AG04449 (cell line): ENCODE results near the gene TANC1.

Experiments
- CTCF ChIA-PET: fragments of 350-600 bp; formaldehyde crosslinking; extraction: SDS; loops from one replicate; lab custom pipeline; 2021; ENCODE audit warnings: antibody characterized with exemption; lab: Yijun Ruan, JAX
- POLR2A ChIA-PET: fragments of 400-600, 350-600 bp; formaldehyde crosslinking; extraction: SDS; loops from one replicate; lab custom pipeline; 2020; ENCODE audit warnings: antibody characterized with exemption, inconsistent platforms; lab: Yijun Ruan, JAX
- DNase-seq: peaks from one replicate; pipeline ENCODE4 v3.0.0-alpha.2; 2010; ENCODE audit warnings: low read depth, low spot score
- H3K4me3 ChIP-seq: 2 replicates; pipeline ENCODE4 v1.5.1; 2011; ENCODE audit warnings: low read depth, mild to moderate bottlenecking, control low read depth, low read length
- CTCF ChIP-seq: IDR thresholded peaks from one replicate; pipeline ENCODE4 v1.5.1; 2011; ENCODE audit warnings: mild to moderate bottlenecking, moderate library complexity, low read length, control low read depth, inconsistent platforms; ENCODE audit not compliant: insufficient read depth; ENCODE audit errors: missing control alignments

Gene TANC1

GRCh38 chr2:158998551-158999248, 30.3 kb downstream of the TANC1 start:
- no peak for TF ChIP-seq CTCF
- H3K4me3 ChIP-seq: no peak overlapping the region
- CTCF ChIA-PET: interaction anchor here (0.6 to 3.1 kb wide), 7 partner anchors 9 to 119 kb away, joined by 3 to 24 read pairs (median 3); no protein-coding TSS in a partner anchor
- POLR2A ChIA-PET: interaction anchor here (0.7 kb wide), 1 partner anchor 187 kb away, joined by 3 read pairs; no protein-coding TSS in a partner anchor
- DNase-seq: peak; percentile 7

DNA sequence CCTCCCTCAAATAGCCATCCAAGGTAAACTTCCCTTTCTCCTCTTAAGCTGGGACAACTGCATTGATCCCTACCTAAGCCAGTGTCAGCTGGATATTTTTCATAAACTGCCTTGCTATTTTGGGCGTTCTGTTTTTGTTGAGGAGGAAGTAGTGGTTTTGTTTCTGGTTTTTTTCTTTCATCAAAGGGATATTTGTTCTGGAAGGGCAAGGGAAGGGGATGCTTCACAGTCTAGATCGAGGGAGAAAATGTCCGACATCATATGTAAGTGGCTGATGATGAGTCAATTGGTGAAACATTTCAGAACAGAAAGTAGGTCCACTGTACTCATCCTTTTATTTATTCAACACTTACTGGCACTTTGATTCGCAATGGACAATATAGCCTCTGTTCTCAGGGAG, 31.0 kb downstream of the TANC1 start:
- DNase-seq: no peak
- TF ChIP-seq CTCF: no peak
- H3K4me3 ChIP-seq: no peak overlapping the region
- POLR2A ChIA-PET: no interaction called here
- CTCF ChIA-PET: interaction anchor here (1.3 kb wide), 1 partner anchor 94 kb away, joined by 3 read pairs; no protein-coding TSS in a partner anchor

- TF ChIP-seq CTCF: no peak
- POLR2A ChIA-PET: no interaction called here
- CTCF ChIA-PET: interaction anchor here (0.8 kb wide), 1 partner anchor 9 kb away, joined by 3 read pairs; no protein-coding TSS in a partner anchor
- no peak overlapping the region for H3K4me3 ChIP-seq
- no peak for DNase-seq
Observed at GRCh38 chr2:159000072-159000471, 31.6 kb downstream of the TANC1 start.

GRCh38 chr2:159002462-159003111, 34.1 kb downstream of the TANC1 start:
- TF ChIP-seq CTCF: no peak
- H3K4me3 ChIP-seq: no peak overlapping the region
- ChIA-PET POLR2A (no interaction called here), CTCF (interaction anchor here (1.2 to 1.6 kb wide), 2 partner anchors 23 to 116 kb away, joined by 3 read pairs; no protein-coding TSS in a partner anchor)
- DNase-seq: no peak

DNA sequence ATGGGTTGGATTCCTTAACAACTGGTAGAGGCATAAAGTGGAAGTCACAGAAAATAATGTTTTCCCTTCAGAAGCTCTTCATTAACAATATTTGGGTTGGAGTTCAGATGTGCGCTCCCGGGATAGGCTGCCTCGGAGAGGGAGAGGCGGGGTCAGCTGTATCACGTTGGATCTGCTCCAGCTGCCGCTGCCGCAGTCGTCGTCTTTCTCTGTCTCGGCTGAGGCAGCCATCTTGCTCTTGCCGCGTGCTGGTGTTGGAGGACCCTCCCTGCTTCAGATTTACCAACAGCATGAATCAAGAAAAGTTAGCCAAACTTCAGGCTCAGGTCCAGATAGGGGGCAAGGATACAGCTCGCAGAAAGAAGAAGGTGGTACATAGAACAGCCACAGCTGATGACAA, 35.1 kb downstream of the TANC1 start:
- DNase-seq: no peak
- no peak overlapping the region for H3K4me3 ChIP-seq
- POLR2A ChIA-PET: interaction anchor here (1.0 kb wide), 1 partner anchor 35 kb away, joined by 3 read pairs; the partner anchor contains the start of gene TANC1
- TF ChIP-seq CTCF: no peak
- CTCF ChIA-PET: interaction anchor here (0.6 to 1.6 kb wide), 4 partner anchors 8 to 115 kb away, joined by 3 read pairs; no protein-coding TSS in a partner anchor

- POLR2A ChIA-PET: no interaction called here
- DNase-seq: no peak
- no peak overlapping the region for H3K4me3 ChIP-seq
- no peak for TF ChIP-seq CTCF
- CTCF ChIA-PET: no interaction called here
Observed at GRCh38 chr2:159004849-159005248, 36.4 kb downstream of the TANC1 start.
